CD4-positive, alpha-beta T cell treated with Interleukin-12 subunit alpha and Interleukin-12 subunit beta, for 1 hour (primary cell): ENCODE data around the gene S100A2.
"Not testable (repeated sequence)": the region's sequence is repeated elsewhere in the genome, so short reads cannot be mapped to it uniquely, and the experiment has no call there.

ENCODE experiments used
- DNase-seq: peaks from one replicate; pipeline ENCODE4 v3.0.0-alpha.2; 2020

Gene S100A2

GRCh38 chr1:153588033-153588432 is 22.4 kb upstream of the S100A2 start:
- not testable (repeated sequence) for DNase-seq

- no peak for DNase-seq
These were observed 21.7 kb upstream of the S100A2 start for GRCh38 chr1:153587314-153587713.

- DNase-seq: no peak
These were observed 20.7 kb upstream of the S100A2 start for GRCh38 chr1:153586347-153586746.

DNA sequence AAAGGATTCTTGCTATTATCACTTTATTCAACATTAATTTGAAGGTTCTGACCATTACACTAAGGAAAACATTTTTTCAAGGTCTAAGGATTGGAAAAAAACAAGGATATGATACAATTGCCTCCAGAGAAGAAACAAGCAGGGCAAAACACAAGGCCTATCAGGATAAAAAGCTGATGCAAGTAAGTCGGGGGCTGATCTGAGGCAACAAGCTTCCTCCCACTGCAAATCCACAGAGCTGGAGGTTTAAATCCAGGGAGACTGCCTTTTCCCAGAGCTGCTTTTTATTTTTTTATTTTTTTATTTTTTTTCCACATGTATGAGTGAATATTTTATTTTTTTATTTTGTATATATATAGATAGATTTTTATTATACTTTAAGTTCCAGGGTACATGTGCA is 19.4 kb upstream of the S100A2 start:
- no peak for DNase-seq

GRCh38 chr1:153583976-153584375 is 18.3 kb upstream of the S100A2 start:
- DNase-seq: no peak

GRCh38 chr1:153583514-153583913 is 17.9 kb upstream of the S100A2 start:
- not testable (repeated sequence) for DNase-seq

- DNase-seq: not testable (repeated sequence)
These were observed 17.2 kb upstream of the S100A2 start for GRCh38 chr1:153582836-153583235.

DNA sequence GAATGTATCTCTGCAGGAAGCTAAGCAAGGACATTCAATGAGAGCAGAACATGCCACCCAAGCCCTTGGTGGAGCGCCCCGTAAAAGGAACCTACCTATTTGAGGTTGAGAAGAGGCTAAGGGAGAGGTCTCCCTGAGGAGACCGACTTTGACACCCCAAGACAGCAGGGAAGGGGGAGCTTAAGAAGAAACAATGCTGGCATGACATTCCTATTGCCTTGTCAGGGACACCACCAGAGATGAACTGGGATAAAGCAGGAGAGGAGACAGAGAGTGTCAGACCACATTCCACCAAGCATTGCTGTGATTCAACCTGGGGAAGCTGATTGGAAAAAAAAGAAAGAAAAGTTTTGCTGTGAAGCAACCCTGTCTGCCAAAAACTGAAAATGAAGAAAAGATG is 13.3 kb upstream of the S100A2 start:
- no peak for DNase-seq

DNA sequence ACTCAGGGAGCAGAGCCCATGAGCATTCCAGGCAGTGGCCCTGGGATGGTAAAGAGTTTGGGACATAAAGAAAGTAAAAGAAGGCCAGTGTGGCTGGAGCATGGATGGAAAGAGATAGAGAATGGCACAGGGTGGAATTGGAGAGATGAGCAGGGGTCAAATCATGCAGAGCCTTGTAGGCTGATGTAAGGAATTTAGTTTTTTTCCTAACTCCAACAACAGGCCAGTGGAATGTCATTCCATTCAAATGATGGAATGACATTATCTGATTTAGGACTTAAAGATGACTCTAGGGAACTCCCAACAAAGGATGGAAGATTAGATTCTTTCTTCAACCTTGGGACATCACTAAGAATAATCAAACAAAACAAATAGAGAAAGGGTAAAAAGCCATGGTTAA is 12.8 kb upstream of the S100A2 start:
- no peak for DNase-seq

GRCh38 chr1:153577624-153578051 is 12.0 kb upstream of the S100A2 start:
- DNase-seq: no peak

- DNase-seq: no peak
These were observed 11.5 kb upstream of the S100A2 start for GRCh38 chr1:153577138-153577537.

GRCh38 chr1:153575497-153575896 is 9.9 kb upstream of the S100A2 start:
- not testable (repeated sequence) for DNase-seq

DNA sequence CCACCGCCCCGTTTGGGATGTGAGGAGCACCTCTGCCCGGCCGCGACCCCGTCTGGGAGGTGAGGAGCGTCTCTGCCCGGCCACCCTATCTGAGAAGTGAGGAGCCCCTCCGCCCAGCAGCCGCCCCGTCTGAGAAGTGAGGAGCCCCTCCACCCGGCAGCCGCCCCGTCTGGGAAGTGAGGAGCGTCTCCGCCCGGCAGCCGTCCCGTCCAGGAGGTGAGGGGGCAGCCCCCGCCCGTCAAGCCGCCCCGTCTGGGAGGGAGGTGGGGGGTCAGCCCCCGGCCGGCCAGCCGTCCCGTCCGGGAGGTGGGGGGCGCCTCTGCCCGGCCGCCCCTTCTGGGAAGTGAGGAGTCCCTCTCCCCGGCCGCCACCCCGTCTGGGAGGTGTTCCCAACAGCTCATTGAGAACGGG is 9.4 kb upstream of the S100A2 start:
- not testable (repeated sequence) for DNase-seq

DNA sequence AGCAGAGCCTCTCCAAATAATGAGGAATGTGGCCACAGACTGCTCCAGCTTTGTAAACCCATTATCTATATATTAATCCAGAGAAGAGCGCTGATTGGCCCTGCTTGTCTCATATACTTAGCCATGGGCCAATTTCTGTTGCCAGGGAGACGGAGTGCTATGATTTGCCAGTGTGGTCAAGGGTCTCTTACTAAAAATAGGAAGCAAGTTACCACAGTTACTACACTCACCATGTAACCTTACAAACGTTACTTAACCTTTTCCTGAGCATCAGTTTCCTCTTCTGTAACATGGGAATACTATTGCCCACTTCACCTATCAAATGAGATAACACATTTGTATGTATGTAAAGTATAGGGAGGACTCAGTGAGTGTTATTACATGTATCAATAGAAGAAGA is 7.7 kb upstream of the S100A2 start:
- DNase-seq: no peak

- DNase-seq: peak; percentile 53
These were observed 6.9 kb upstream of the S100A2 start for GRCh38 chr1:153572569-153573015.

GRCh38 chr1:153571706-153572105 is 6.1 kb upstream of the S100A2 start:
- DNase-seq: no peak

DNA sequence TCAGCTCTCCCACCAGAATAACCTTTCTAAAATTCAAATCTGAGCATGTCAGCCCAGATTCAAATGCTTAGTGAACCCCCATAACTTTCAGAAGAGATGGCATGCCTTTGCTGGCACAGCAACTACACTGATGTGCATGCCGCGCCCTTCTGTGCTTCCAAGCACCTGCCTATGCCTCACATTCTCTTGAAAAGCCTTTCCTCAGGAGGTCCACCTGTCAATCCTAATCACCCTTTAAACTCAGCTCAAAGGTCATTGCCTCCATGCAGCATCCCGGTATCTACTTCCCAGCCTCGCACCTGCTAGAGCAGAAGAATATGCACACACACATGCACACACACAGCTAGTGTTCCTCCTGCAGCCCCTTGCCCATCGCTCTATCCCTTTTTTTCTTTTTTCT is 5.2 kb upstream of the S100A2 start:
- DNase-seq: no peak

DNA sequence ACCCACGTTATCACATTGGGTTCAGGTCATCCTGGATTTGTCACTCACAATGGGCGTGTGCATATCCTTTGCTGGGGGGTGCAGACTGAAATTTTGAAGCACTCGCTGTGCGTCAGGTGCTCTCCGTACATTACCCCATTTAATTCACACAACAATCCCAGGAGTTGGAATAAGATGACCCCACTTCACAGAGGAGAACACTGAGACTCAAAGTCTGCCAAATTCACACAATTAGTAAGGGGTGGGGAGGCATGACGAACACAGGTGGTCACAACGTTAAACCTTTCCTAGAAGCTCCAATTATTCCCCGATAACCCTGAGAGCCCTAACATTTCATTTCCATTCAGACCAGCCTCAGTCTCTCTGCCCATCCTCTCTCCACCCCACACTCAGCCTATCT is 3.8 kb upstream of the S100A2 start:
- DNase-seq: no peak

DNA sequence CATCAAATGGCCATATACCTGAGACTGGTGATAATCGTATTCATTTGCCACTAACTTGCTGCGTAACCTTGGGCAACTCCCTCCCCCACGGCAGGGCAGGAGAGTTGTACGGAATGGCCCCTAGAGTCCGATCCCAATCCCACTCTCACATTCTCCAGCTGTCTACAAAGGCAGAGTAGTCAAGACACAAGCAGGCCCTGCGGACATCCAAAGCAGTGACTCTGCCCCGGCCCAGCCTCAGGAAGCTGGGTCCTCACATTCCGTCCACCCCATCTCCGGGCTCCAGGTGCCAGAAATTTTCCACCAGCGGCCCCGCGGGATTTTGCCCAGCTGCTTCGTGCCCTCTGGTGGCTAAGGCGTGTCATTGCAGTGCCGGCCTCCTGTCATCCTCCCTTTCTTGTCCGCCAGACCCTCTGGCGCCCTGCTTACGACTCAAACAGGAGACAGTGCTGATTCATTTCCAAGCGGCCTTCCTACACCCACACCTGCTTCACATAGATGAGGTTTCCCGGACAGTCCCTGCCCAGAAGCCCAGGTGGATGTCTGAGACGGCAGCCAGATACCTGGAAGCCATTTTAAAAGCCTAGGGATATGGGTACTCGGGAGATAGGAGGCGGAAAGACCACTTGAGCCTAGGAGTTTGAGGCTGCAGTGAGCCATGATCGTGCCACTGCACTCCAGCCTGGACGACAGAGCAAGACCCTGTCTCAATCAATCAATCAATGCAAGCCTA is 2.9 kb upstream of the S100A2 start:
- peak; percentile 83 for DNase-seq

GRCh38 chr1:153567621-153568366 is 2.1 kb upstream of the S100A2 start:
- no peak for DNase-seq

- peak; percentile 81 for DNase-seq
These were observed 1.0 kb upstream of the S100A2 start for GRCh38 chr1:153566414-153567371.

GRCh38 chr1:153563991-153564390 is 1.7 kb downstream of the S100A2 start:
- no peak for DNase-seq

DNA sequence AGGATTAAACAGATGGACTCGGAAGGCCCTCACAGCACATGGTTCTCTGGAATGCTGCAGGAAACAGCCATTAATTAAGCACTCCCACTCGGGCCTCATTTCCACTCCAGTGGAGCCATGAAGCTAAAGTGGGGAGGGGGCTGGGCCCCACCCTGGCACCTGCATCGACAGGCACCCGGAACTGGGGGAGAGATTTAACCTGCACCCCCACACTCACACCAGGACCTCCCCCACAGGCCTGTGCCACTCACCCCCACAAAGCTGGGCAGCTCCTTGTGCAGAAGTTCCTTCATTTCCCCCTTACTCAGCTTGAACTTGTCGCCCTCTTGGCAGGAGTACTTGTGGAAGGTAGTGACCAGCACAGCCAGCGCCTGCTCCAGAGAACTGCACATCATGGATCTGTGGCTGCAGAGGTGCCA is 2.2 kb downstream of the S100A2 start:
- DNase-seq: no peak
